ENCODE results near the gene DSCAML1.

The DSCAML1 gene

DNA sequence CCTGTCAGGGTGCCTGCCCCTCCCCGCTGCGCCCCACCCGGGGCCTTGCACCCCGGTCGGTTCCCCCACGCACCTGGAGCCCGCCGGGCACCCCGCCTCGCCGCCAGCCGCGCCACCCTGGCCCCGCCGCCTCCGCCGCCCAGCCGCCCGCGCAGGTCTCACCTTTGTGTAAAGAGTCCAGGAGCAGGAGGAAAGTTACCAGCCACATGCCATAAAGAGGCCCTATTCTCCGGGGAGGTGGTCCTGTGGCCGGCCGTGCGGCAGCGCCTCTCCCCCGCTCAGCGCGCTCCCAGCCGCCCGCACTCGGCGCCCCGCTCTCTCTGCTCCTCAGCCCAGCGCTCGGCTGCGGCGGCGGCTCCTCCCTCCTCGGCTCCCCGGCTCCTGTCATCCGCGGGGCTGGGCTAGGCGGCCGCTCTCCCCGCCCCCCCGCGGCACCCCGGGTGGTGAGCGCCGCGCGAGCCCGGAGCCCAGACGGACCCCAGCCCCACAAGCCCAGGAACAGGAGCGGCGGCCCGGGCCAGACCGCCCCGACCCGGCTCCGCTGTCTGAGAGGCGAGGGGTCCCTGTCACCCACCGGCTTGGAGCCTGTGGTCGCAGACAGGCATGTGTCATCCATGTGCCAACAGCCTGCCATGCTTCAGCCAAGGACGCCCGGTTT, at the start of gene DSCAML1:
TSS of gene DSCAML1 (minus strand) at position 345 of the 658 bp plus-strand sequence. CDS start at position 208, 137 bp downstream.
- peak; percentile 62 to 94 for DNase-seq

- DNase-seq, result peak; percentile 56 to 94
These were observed 46.9 kb upstream of the DSCAML1 start for GRCh38 chr11:117843666-117844484.

DNA sequence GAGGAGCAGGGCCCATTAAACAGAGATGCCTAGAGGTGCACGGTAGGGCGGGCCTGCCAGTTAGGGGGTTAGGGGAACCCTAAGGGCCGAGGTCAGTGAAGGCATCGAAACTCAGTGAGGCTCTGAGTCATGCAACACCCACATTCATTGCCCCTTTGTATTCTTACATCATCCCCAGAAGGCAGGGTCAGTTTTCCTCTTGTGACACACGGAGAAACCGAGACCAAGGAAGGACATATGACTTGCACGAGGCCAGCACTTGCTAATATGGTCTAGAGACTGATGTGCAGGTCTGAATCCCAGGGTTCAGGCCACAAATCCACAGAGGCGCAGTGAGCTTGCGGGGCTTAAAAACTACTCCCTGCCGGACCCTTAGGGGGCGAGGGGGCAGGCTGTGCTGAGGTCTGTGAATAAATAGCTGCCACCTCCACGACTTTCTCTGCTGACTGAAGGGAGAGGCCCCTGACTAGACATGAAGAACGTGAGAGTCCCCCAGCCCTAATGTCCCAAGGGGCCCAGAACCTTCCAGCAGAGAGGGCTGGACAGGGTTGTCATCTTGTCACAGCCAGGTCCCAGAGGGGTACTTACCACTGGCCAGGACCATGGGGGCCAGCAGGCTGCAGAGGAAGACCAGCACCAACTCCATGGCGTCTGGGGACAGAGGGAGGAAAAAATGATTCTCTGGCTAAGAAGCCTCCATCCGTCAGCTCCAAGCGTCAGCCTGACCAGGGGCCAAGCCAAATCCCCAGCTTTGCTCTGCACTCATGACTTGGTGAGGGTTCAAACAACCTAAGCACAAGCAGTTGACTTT, 45.3 kb upstream of the DSCAML1 start:
- no peak for DNase-seq

DNA sequence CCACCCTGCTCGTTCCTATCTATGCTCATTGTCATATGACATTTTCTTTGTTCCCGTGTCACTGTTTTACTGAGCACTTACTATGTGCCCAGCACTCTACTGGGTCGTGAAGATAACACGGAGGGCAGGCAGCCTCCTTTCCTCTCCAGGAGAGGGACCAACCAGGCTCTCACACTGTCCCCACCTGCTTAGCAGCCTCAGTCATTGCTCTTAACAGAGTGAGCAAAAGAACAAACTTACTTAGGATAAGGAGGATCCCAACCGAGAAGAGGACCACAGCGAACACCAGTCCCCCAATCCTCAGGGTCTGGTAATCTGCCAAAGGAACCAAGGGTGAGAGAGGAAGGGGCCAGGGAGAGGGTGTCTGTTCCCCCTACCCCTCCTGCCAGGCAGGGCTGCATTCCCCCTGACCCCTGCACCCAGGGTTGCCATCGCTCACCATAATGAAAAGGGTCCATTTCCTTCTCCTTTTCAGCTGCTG, 44.6 kb upstream of the DSCAML1 start:
- DNase-seq, result no peak

DNA sequence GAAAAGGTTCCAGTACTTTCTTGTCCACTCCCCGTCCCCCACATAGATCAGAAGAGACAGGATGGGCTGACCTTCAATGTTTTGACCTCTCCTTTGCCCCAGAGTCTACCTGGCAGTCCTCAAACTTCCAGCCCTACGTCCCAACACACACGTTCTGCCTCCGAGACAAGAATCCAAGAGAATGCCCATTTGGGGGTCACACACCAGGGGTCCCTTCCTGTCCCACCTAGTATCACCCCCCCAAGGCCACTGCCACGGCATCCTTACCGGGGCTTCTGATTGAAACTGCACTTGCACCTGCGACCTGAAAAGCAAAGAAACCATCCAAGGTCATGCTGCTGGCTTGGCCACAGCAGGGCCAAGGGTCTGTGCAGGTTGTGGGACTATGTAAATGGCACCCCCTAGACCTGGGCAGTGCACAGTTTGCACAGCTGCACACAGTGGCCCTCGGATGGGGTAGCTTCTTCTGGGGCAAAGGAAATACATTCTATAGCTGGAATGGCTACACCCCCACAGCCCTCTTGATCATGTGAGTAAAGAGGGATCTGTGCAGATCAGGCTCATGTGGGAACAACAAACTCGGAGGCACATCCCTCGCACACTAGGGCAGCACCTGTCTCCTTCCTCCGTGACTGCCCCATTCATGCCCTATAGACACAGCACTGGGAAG, 44.0 kb upstream of the DSCAML1 start:
- DNase-seq, result no peak

DNA sequence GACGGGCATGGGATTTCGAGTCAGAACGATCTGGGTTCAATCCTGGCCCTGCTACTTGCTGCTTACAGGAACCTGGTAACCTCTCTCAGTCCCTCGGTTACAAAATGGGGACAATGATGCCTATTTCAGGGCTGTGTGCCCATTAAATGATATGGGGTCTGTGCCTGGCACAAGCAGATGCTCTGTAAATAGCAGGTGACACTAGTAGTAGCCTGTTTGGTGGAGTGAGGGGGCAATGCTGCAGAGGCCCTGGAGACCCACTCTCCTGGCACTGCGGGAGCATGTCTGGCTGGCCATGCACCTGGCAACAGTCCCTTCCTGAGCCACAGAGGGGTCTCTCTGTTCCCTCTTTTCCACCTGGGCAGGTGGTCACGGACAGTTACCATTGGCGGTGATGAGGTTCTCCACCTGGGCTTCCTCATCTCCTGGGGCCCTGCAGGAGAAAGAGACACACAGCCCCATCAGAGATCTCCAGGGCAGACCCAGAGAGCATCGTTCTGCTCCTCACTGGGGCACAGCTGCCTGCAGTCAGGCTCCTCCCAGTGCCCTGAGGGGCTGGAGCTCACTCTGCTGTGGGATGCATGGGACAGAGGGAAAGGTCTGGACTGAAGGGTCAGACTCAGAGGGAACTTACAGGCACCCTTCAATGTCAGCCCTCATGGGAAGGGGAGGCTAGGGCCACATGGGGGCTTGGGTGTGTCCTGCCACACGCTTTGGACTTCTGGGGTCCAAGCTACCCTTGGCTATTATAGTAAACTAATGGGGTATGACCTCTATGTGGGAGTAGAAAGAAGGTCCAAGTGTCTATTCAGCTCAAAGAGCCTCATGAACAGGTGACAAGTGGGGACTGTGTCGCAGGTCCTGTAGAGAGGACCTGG, 43.2 kb upstream of the DSCAML1 start:
- no peak for DNase-seq

GRCh38 chr11:117839380-117839881, 42.4 kb upstream of the DSCAML1 start:
- no peak for DNase-seq

DNA sequence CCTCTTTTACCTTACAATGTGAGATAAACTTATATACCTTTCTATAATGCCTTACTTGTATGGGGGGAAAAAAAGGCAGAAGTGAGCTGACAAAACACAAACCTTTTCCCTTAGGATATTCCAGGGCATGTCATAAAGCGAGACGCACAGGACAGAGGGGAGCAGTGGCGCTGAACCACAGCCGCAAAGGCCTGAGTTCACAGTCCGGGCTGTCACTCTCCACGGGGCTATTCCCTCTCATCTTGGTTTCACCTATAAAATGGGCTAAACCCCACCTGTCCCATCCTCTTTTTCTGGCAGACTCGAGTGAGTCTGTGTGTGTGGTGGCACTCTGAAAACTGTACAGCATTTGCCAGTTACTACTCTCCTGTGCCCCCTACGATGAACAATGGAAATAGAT, 41.9 kb upstream of the DSCAML1 start:
- no peak for DNase-seq

GRCh38 chr11:117837791-117838190, 40.8 kb upstream of the DSCAML1 start:
- DNase-seq, result no peak

GRCh38 chr11:117837070-117837776, 40.2 kb upstream of the DSCAML1 start:
- DNase-seq, result no peak

GRCh38 chr11:117836077-117836960, 39.3 kb upstream of the DSCAML1 start:
- no peak for DNase-seq

DNA sequence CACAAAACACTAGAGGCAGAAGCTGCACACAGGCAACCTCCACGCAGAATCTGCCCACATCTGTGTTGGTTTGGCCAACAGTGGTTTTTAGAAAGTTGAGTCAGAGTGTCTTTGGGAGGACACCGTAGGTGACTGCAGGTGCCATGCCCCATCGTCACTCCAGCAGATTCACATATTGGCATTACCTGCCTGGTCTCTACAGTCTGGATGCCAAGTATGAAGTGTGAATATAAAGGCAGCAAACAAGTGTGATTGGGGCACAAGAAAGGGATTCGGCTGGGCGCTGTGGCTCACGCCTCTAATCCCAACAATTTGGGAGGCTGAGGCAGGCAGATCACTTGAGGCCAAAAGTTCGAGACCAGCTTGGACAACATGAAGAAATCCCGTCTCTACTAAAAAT, 38.6 kb upstream of the DSCAML1 start:
- DNase-seq, result no peak

DNA sequence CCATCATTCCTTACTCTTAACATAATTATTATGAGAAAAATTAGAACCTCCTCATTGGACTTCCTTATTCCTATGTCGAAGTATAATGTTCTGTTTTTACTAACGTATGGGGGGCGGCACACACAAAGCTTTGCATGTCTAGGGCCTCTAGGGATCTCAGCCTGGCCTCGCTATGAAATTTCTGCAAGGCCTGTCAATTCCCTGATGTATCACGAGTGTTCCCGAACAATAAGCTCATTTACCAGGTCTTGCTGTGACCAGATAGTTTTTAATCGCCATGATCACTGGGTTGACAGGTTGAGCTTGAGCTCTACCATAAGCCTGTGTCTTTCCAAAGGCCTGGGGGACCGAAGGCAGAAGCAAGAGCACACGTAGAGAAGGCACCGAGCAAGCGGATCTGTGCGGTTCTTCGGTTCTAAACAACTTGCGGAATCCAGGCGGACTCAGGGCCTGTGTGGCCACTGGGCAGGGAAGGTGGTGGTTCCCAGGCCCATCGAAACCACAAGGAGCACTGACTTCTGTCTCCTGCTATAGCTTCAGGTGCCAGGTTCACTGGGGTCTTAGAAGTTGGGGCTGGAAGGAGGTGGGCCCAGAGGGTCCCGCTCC, 37.9 kb upstream of the DSCAML1 start:
- DNase-seq, result peak; percentile 82 to 86

GRCh38 chr11:117834068-117834810, 37.2 kb upstream of the DSCAML1 start:
- no peak for DNase-seq

DNA sequence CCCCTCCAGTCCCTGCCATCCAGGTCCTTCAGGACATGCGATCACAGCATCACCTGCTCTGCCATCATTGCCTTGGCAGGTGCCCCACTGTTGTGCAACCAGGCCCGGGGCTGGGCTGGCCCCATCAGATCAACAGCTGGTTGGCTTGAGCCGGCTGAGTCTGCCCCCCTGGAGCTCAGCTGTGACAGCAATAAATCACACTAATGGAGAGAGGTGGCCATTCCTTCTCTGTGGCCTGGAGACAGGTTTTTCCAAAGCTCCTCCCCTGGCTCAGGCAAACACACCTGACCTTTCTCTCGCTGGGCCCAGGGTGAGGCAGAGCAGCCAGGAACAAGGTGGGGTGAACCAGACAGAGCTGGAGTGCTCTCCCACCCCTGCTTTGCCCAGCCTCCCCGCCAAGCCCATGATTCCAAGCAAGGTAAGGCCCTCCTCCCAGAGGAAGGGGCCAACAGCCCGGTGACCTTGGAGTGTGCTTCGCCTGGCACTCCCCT, 36.4 kb upstream of the DSCAML1 start:
- DNase-seq, result peak; percentile 76 to 95

GRCh38 chr11:117832511-117832910, 35.5 kb upstream of the DSCAML1 start:
- DNase-seq, result no peak

DNA sequence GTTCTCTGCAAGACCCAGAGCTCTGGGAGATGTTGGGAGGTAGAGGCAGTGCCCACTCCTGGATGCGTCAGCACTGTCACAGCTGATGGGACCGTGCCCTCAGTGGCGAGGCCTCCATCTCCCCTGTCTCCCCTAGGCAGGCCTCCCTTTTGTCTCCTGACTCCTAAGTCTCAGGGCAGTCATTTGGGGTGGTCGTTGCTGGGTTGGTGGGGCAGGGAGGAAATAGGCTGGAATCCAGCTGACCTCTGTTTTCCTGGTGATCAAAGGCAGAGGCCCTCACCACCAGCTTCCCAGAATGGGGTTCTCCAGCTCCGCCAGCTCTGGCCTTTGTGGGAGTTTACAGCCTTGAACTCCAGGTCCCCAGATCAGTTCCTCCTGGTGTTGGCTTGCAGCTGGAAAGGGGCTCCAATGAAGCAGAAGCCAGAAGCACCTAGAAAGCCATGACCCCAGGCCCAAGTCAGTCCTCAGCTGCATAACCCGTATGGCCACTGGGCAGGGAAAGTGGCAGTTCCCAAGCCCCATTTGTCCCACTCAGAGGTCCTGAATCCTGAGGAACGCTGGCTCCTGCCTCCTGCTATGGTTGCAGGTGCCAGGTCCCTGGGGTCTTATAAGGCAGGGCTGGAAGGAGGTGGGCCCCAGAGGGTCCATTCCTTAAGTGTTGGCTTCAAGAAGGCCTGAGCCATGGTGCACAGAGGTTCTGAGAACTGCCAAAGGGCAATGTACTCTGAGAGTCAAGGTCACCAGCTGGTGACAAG, 34.8 kb upstream of the DSCAML1 start:
- no peak for DNase-seq
